ENCODE results near the gene MTHFD2L.
"Not testable (repeated sequence)": the region's sequence is repeated elsewhere in the genome, so short reads cannot be mapped to it uniquely, and the experiment has no call there.

The MTHFD2L gene

DNA sequence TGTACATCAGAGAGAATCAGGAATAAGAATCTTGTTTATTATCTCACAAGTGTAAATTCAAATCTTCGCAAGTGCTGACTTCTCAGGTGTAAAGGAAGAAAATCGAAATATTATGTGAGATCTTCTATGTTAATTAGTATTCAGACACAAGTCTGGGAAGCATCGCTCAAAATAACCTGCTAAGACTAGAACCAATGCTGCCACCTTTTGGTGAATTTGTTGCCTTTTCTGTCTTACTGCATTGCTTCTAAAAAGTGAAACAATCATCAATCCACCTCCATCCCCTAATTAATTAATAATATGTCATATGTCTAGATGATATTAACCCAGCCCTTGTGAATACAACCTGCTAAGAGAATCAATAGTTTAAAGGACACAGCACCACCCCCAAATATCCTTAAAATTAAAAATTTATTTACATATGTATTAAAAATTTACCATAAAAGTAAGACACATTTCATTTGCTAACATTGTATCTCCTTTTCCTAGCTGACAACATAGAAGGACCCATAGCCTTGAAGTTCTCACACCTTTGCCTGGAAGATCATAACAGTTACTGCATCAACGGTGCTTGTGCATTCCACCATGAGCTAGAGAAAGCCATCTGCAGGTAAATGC lies 153.9 kb downstream of the MTHFD2L start:
- peak; percentile 38 for DNase-seq

DNA sequence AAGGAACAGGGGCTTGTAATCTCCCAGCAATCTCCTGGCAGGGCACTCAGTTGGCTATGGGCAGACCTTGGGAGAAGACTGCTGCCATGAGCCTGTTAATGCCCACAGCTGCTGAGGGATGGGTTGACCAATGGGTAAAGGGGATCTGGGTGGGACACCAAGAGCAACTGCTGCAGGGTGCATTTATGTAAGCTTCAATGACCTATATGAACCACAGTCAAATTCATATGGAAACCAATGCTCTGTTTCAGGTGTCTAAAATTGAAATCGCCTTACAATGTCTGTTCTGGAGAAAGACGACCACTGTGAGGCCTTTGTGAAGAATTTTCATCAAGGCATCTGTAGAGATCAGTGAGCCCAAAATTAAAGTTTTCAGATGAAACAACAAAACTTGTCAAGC lies 156.4 kb downstream of the MTHFD2L start:
- no peak for DNase-seq

DNA sequence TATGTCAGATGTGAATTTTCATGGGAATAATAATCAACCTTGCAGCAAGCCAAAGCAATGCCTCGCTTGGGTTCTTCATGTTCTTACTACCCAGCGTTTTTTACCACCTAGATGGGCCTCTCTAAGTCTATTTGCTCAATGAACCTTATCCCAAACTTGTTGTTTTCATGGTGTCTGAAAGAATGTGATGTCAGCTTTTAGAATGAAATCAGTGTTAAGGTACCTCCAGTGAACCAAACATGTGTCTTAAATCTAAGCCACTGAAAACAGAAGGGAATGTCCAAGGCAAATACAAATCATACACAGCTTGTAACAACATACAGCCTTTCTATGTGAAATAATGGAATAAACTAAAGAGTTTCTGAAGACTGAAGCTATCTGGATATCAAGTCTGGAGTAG lies 157.0 kb downstream of the MTHFD2L start:
- DNase-seq = no peak

DNA sequence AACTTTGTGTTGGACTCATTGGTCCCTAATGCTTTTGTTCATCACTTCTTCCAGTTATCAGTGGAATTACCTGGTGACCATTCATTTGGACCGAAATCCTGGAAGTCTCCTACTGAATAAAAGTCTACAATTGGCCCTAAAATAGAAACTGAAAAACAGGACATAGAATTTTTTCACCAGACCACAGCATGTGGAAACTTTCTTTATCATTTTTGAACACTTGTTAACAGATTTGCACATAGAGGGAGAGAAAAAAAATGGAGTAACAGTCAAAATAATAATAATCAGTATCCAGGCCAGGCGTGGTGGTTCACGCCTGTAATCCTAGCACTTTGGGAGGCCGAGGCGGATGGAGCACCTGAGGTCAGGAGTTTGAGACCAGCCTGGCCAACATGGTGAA lies 157.5 kb downstream of the MTHFD2L start:
- DNase-seq = no peak

DNA sequence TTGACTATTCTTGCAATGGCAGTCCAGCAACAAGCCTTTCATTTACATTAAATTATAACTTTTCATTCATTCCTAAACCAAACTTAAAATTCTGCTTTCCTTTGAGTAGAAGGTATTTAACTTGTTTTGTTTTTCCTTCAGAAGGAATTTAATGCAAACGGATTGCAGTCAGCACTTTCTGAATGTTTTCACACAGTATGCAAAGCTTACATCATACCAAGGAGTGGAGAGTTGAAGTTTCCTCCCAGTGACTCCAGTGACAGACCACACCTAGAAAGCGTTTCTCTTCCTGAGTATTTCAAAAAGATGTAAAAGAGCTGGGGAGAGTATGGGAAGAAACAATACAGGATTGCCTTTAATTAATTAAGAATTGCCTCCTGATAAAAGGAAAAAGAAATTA lies 158.5 kb downstream of the MTHFD2L start:
- no peak for DNase-seq

DNA sequence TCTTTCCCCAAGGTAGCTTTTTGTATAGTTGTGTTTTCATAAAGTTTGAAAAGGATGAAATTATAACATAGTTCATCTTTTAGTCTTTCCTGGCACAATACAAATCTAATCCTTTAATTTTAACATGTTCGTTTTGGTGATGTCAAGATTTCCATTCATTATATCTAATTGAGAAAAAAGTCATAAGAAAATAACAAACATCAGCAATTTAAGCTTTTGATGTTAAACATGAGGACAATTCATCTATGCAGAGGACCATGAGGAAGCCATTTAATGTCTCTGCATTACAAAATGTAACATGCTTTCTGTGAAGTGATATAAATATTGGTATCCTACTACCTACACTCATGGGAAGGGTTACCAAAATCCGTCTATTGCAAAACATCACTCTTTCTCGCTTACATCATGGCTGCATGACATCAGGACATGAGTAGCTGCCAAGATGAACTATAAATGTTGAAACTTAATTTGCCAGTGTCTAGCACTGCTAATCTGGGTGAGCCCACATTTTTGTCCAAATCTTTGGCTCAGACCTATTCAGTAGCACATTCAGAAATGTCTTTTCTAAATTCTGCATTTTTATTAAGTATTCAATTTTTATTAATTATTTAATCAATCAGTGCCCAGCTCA lies 159.8 kb downstream of the MTHFD2L start:
- DNase-seq = no peak

DNA sequence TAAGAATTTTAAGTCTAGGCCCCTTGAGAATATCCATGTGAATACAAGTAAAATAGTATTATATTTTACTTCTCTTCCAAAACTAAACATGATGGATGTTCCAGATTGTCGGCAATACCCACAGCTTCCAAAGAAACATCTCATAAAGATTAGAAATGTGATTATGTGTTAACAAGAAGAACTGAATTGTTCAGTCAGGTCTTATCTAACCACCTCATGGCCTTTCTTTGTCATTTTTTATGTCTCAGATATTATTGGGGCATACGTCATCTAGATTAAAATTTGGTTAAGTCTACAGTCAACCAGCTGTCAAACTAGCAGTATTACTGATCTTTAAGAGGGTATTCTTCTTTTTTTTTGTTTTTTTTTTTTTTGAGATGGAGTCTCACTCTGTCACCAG lies 160.4 kb downstream of the MTHFD2L start:
- DNase-seq = no peak

DNA sequence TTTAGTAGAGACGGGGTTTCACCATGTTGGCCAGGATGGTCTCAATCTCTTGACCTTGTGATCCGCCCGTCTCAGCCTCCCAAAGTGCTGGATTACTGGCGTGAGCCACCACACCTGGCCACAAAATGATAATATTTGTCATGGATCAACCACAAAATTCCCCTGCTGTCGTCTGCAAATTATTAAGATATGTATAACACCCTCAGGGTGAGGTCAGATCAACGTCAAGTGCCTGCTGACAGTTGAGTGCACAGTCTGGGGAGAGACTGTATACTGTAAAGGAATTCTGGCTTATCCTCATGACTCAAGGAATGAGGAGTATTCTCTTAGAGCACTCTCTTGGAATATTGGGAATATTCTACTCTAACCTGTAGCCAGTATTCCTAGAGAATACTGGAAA lies 161.6 kb downstream of the MTHFD2L start:
- no peak for DNase-seq

DNA sequence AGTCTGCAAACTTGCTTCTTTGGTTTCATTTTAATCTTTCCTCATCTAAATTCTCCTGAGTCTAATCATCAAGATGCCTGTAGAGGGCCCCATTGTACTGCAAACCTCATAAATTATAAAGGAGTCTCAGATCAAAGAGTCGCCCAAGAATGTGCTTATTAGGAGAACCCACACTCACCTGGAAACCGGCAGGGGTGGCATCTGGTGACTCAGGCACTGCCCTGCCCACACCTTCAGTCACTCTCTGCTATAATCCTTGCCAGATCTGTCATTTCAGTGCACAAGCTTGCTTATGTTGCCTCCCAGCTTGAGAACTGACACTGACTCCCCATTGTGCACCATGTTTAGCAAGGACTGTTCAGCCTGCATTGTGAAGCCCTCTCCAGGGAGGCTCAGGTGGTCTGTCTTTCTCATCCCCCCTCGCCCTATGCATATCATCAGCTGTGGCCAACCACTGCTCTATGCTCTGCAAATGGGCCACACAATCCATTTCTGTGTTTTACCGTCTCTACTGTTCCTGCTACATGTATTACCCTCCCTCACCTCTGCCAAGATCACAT lies 162.7 kb downstream of the MTHFD2L start:
- peak; percentile 6 for DNase-seq

DNA sequence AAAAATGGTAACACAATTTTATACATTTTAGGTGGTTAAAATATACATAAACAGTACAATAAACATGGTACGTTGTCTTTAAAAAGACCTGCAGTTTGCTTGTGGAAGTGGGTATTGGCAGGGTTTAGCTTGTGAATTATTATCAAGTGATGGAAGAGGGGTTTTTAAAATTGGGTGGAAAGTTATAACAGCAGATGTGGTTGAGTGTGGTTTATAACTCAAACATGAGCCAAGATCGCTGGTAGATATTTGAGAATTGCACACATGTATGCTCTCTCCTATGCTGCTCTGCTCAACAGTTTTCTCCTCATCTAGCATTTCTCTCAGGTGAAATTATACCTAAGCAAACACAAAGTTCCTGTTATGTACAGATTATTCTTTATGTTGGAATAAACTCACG lies 164.4 kb downstream of the MTHFD2L start:
- no peak for DNase-seq

DNA sequence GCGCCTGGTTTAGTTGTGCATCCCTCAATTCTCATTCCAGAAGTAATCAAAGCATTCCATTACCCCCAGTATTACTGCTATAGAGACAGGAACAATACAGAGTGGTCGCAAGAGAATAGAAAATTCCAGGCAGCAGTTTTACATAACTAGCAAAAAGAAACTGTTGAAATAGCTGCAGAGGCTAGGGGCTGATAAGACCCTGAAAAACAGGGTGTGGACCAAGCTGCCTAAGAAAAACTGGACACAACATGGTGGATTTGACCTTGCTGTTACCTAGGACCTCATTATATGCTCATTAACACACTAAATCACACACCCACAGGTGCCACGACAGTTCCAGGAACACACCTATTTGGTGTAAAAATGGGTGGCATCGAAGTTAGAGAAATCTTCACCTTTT lies 165.7 kb downstream of the MTHFD2L start:
- DNase-seq = no peak

DNA sequence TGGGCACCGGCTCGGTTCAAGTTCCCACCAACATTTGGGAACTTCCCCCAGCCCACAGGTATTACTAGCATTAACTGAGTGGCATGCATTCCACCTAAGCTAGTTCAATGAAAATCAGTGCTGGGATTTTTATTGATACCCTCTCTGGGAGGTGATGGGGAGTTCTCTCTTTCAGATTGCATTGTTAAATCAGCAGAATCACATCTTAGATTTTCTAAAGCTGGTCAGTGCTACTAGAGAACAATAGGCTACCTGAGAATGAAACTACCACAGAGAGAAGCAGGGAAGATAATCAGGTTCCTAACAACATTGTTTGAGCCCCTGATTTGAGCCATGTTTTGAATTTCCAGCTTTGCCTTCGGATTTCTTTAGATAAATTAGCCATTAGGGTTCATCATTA lies 166.3 kb downstream of the MTHFD2L start:
- no peak for DNase-seq

DNA sequence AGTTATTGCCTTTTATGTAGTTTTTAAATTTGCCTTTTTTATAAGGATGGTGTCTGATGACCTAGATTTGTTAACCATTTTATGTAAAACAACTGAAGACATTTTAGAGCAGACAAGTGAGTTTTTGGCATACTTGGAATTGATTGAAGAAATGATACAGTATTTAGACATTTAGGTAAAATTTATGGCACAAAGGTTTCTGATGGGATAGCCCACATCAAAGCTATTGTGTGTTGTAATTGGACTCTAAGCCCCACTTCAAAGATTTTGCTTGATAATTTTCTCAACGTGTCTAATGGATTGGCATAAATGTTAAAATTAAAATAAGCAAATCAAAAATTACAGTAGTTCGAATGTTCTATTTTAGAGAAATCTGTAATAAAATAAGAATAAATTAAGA lies 168.0 kb downstream of the MTHFD2L start:
- DNase-seq = no peak

DNA sequence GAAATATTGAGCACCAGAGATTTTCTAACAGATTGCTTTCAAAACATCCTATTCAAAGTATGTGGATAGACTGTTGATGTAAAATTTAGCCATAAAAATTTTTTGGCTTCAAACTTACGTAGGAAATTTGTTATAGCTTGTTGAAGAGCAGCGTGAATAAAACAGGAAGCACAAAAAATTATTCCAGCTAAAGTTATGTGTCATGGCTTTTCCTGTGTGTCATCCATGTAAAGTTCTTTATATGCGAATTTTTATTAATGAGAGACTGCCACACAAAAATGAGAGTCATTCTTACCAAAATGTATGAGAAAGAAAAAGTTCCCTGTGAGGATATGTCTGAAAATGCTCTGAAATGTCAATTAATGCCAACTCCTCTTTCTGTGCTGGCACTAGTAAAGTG lies 169.8 kb downstream of the MTHFD2L start:
- DNase-seq = no peak

DNA sequence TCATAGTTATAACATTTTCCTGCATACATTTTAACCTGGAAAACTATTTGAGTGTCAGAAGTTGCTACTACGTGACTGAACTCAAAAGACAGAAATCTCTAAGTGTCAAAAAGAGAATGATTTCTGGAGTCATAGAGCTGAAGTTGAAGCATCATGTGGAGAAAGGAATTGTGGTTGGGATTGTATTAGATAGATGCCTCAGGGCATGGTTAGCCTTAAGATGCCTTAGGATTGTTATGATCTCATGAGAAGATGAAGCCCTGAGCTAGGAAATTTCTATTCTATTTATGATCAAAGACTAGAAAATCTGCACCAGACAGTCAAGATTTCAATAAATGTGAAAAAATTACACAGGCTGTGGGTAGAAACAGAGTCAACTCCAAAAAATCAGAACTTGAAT lies 170.6 kb downstream of the MTHFD2L start:
- no peak for DNase-seq

DNA sequence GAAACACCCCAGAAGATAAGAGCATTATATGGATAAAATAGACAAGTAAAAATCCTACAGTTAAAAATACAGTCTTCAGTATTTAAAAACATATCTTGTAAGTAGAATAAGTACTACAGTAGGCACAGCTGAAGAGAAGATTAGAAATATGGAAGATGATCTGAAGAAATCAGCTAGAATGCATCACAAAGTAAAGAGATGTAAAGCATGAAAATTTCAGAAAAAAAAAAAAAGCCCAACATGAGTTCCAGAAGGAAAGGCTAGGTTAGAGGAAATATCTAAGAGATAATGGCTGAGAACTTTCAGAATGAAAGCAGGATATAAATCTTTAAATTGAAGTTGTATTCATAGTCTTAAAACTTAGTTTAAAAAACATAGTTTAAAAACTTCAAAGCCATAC lies 171.4 kb downstream of the MTHFD2L start:
- no peak for DNase-seq

DNA sequence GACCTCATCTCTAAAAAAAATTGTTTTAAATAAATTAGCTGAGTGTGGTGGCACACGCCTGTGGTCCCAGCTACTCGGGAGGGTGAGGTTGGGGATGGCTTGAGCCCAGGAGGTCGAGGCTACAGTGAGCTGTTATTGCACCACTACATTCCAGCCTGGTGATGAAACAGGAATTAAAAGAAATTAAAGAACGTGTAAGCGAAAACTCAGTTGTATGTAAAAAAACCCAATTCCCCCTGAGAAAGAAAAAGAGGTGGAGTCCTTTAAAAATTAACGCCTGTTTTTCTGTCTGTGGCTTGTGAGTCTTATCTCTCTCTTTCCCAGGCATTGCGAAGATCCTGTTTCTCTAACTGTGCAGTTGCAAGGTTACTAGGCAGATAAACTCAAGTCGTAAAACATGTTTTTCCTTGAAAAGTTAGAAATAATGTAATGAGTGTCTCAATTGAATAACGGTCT lies 172.4 kb downstream of the MTHFD2L start:
- DNase-seq = no peak

DNA sequence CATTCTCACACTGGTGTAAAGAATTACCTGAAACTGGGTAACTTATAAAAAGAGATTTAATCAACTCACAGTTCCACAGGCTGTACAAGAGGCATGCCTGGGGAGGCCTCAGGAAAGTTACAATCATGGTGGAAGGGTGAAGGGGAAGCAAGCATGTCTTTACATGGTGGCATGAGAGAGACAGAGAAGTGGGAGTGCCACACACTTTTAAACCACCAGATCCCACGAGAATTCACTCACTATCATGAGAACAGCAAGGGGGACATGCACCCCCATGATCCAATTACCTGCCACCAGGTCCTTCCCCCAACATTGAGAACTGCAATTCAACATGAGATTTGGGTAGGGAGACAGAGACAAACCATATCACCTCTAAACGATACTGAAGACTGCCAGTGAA lies 173.3 kb downstream of the MTHFD2L start:
- no peak for DNase-seq

DNA sequence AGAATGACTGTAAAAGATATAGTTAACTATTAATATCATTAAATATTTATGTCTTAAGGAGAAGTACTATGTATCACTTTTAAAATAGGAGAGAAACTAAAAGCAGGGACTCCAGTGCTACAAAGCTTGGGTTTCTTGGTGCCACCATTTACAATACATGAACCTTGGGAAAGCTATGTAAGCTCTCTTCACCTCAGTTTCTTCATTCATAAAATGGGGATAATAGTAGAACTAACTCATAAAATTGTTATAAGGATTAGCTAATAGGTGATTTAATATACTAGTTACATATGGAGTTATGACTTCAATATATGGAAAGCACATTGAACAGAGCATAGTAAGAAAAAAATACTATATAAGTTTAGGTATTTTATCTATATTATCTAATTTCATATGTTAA lies 174.0 kb downstream of the MTHFD2L start:
- no peak for DNase-seq

DNA sequence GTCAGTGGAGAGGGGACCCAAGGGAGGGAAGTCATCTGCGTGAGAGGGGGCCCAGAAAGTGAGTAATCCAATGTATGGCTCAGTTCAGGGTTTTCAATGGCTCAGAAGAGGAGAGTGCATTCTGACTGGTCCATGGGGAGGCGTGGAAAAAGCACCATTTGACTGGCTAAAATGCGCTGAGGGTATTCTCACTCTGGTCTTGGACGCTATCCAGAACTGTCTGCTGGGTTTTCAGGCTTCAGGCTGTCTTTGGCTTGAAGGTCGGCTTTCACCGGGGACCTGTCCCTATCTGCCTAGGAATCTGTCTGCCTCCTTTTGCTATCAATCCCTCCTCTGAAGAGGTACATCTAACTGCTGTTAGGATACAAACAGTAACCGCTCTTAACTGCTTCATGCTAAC lies 176.7 kb downstream of the MTHFD2L start:
- no peak for DNase-seq

DNA sequence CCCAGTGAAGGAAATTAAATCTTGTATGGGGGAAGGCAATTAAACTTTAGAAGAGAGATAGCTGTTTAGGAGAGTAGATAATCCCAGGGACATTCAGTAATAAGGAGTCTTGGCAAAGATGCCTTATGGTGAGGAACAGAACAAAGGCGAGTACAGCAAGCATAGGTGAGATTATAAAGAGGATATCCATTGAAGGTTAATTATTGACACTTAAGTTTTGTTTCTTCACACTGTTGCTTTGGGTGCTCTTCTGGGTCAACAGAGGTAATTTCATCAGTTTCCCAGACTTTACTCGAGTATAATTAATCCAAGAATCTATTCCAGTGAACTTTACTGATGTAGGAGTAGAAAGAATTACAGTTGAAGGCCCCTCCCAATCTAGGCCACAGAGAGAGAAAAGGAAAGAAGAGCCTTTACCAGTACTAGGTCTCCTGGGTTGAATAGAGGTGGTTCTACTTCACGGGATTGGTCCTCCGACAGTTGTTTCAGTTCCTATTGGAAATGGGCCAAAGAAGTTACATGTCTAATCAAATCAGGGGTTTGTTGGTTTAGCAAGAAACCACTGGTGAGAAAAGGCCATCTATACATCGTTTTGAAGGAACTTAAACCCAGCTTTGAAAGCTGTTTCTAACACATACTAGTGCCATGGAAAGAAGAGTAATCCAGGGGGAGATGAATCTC lies 177.6 kb downstream of the MTHFD2L start:
- DNase-seq = no peak

DNA sequence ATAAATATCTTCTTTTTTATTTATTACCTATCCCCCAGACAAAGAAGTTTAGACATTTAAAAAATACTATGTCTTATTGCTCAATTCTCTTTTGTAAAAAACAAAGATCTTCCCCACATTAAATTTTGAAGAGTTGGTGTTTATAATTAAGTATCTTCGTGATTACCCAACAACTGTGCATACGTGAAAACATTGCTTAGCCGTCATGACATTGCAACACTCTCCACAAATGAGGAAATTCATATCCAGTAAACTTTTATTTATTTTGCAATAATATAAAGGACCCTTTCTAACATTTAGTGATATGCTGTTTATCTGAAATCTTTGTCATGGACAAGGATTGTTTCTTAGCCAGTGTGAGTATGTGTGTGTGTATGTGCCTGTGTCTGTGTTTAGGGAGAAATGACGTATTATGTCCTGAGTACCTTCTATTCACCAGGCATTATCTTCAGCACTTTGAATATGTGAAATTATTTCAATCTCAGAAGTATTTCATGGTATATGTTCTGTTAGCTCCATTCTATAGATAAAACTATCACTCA lies 180.9 kb downstream of the MTHFD2L start:
- no peak for DNase-seq

DNA sequence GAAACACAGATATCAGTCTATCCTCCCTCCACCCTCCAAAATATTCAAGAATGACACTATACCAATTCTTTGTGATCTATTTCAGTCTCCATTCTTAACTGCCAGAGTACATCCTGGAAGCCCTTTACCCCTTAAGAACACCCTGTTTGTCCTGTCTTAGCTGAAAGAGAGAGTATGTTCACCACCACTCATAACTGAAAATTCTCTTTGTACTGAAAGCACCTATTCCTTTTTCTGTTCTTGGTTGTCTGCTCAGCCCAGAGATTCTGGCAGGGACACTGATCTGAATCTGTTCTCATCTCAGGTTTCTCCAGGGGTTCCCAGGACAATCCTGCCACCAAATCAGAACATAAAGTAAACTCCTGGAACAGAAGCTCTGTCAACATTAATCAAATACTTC lies 181.6 kb downstream of the MTHFD2L start:
- no peak for DNase-seq

DNA sequence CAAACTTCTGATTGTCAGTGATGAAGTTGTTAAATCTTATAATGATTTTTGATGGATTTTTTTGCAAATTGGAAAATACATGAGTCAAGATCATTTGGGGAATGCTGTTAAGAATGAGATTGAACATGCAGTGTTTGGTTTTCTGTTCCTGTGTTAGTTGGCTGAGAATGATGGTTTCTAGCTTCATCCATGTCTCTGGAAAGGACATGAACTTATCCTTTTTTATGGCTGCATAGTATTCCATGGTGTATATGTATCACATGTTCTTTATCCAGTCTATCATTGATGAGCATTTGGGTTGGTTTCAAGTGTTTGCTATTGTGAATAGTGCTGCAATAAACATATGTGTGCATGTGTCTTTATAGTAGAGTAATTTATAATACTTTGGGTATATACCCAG lies 182.5 kb downstream of the MTHFD2L start:
- not testable (repeated sequence) for DNase-seq

Data from NCI-H345 (cell line).